Measurements from ENCODE around the gene NKX6-1. TPM values are rescaled to one million over a fixed set of nuclear protein-coding genes. Genes with fewer than 3 reads are reported as not detected.

NKX6-1 gene
- total RNA-seq, 1 donor from 2014 or later, result not detected

Other genes with a start within 250 kb of the NKX6-1 start
- gene CDS1, start 83.8 kb upstream of the NKX6-1 start, total RNA-seq, result 1.3 TPM

Data from left ventricle myocardium inferior (tissue), 1 donor.